Measurements from ENCODE around the gene MZT2B. TPM values are rescaled to one million over a fixed set of nuclear protein-coding genes. Genes with fewer than 3 reads are reported as not detected.
"Not testable (repeated sequence)": the region's sequence is repeated elsewhere in the genome, so short reads cannot be mapped to it uniquely, and the experiment has no call there.

The MZT2B gene
- total RNA-seq, 2 donors from 2014 or later = 75.3 to 96.3 TPM

DNA sequence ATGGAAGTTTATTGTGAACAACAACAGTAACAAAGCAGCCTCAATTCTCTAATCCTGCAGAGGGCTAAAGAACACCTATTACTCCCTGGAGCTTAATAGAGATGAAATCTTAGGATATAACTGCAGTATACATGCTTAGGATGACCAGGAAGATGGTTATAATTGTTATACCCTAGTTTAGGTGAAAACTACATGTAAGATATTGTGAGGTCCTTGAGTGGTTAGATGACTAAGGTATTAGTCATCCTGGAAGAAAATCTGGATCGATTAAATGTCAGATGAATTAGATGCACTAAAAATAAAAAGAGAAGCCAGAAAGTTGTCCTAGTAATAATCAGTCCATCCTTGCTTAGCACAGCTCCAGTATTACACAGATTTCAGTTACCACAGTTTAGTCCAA, 38.4 kb downstream of the MZT2B start:
- not testable (repeated sequence) for H3K27ac ChIP-seq; H3K36me3 ChIP-seq; H3K9me3 ChIP-seq; ATAC-seq (ENCODE audit: insufficient number of reproducible peaks, low FRiP score, low read depth); H3K4me3 ChIP-seq; DNase-seq (ENCODE audit: low spot score); H3K27me3 ChIP-seq (replicated peaks; ENCODE audit: insufficient read depth); H3K4me1 ChIP-seq (ENCODE audit: control insufficient read depth in 1 of 2, low read depth in 2 of 2)

DNA sequence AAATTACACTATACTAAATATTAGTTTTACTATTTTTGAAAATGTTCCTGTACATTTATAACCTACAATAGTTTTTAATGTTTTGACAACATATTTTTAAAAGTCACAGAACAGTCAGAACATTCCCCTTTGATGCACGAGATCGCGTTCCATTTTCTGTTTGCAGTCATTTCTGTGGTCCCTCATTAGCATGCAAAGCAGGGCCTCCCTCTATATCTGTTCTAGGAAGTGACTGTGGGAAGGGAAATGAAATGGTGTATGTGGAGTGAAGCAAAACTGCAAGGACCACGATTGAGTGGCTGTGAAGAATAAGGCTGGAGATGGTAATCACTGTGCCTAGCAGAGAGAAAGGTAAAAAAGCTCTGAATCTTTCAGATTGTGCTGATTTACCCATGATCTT, 40.5 kb downstream of the MZT2B start:
- H3K27me3 ChIP-seq (replicated peaks; ENCODE audit: insufficient read depth); H3K27ac ChIP-seq; H3K36me3 ChIP-seq; H3K4me3 ChIP-seq; ATAC-seq (ENCODE audit: insufficient number of reproducible peaks, low FRiP score, low read depth); H3K4me1 ChIP-seq (ENCODE audit: control insufficient read depth in 1 of 2, low read depth in 2 of 2); DNase-seq (ENCODE audit: low spot score); H3K9me3 ChIP-seq: not testable (repeated sequence)

DNA sequence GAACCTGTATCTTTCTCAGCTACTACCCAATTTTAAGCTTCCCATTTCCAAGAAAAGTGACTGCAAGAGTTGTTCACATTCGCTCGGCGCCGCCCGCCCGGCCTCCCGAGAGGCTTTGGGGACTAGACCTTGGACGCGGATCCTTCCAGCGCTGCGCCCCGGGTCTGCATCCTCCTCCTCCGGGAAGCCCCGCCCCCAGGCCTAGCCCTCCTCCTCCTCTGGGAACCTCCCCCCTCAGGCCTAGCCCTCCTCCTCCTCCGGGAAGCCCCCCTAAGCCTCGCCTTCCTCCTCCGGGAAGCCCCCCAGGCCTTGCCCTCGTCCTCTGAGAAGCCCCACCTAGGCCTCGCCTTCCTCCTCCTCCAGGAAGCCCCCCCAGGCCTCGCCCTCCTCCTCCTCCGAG, 45.9 kb downstream of the MZT2B start:
- not testable (repeated sequence) for H3K27ac ChIP-seq; ATAC-seq (ENCODE audit: insufficient number of reproducible peaks, low FRiP score, low read depth); DNase-seq (ENCODE audit: low spot score); H3K4me3 ChIP-seq; H3K27me3 ChIP-seq (replicated peaks; ENCODE audit: insufficient read depth); H3K9me3 ChIP-seq; H3K36me3 ChIP-seq; H3K4me1 ChIP-seq (ENCODE audit: control insufficient read depth in 1 of 2, low read depth in 2 of 2)

DNA sequence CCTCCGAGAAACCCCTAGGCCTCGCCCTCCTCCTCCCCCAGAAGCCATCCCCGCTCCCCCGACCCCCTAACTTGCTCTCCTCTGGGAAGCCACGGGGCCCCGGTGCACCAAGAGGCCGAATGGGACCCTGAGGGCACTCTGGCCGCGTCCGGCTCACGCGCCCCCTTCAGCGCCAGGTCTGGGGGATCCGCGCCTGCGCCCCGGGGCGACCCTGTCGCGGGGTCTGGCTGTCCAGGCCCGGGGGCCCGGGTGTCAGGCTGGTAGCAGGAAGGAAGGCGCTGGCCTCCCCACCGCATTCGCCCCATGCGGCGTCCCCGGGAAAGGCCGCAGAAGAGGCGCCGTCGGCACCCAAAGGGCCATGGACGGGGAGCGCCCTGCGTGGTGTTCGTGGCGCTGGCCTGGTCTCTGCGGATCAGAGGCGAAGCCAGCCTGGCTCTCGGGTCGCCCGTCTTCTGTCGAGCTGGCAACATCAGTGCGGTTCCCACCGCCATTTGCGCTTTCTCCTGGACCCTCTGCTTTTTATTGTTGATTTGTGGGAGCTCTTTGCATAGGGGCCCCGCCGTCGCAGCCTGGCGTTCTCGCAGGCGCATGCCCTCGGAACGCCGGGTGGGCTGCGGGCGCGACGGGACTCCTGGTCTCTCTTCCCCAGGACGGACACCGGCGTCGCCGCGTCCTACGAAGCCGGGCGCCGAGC, 46.6 kb downstream of the MZT2B start:
- not testable (repeated sequence) for ATAC-seq (ENCODE audit: insufficient number of reproducible peaks, low FRiP score, low read depth); H3K4me1 ChIP-seq (ENCODE audit: control insufficient read depth in 1 of 2, low read depth in 2 of 2); H3K27me3 ChIP-seq (replicated peaks; ENCODE audit: insufficient read depth); H3K4me3 ChIP-seq; H3K36me3 ChIP-seq; H3K9me3 ChIP-seq; DNase-seq (ENCODE audit: low spot score); H3K27ac ChIP-seq

DNA sequence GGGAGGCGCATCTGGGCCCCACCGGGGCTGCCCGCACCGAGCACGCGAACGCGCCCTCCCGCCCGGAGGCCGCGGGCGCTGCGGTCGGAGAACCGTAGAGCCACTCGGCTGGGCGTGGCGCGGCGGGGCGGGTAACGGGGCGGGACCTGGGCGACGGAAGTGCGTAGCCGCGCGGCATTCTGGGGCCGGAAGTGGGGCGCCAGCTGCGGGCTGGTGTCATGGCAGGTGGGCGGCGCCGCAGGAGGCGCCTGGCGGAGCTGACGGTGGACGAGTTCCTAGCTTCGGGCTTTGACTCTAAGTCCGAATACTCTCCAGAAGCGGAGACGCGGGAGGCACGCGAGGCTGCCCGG, 47.1 kb downstream of the MZT2B start:
- DNase-seq (ENCODE audit: low spot score); ATAC-seq (ENCODE audit: insufficient number of reproducible peaks, low FRiP score, low read depth); H3K4me3 ChIP-seq; H3K27me3 ChIP-seq (replicated peaks; ENCODE audit: insufficient read depth); H3K27ac ChIP-seq; H3K4me1 ChIP-seq (ENCODE audit: control insufficient read depth in 1 of 2, low read depth in 2 of 2); H3K36me3 ChIP-seq; H3K9me3 ChIP-seq: not testable (repeated sequence)

DNA sequence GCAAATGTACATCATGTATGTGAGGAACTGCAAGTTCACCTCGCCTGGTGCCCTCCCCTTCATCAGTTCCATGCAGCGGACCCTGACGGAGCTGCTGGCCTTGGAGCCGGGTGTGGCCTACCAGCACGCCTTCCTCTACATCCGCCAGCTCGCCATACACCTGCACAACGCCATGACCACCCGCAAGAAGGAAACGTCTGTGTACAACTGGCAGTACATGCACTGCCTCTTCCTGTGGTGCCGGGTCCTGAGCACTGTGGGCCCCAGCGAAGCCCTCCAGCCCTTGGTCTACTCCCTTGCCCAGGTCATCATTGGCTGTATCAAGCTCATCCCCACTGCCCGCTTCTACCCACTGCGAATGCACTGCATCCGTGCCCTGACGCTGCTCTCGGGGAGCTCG, 48.3 kb downstream of the MZT2B start:
- H3K27ac ChIP-seq; DNase-seq (ENCODE audit: low spot score); H3K4me1 ChIP-seq (ENCODE audit: control insufficient read depth in 1 of 2, low read depth in 2 of 2); H3K27me3 ChIP-seq (replicated peaks; ENCODE audit: insufficient read depth); ATAC-seq (ENCODE audit: insufficient number of reproducible peaks, low FRiP score, low read depth); H3K36me3 ChIP-seq; H3K9me3 ChIP-seq; H3K4me3 ChIP-seq: not testable (repeated sequence)

DNA sequence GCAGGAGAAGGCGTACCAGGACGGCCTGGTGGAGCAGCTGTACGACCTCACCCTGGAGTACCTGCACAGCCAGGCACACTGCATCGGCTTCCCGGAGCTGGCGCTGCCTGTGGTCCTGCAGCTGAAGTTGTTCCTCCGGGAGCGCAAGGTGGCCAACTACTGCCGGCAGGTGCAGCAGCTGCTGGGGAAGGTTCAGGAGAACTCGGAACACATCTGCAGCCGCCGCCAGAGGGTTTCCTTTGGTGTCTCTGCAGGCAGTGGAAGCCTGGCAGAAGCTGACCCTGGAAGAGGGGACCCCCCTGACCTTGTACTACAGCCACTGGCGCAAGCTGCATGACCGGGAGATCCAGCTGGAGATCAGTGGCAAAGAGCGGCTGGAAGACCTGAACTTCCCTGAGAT, 48.8 kb downstream of the MZT2B start:
- not testable (repeated sequence) for H3K4me3 ChIP-seq; H3K27ac ChIP-seq; H3K36me3 ChIP-seq; ATAC-seq (ENCODE audit: insufficient number of reproducible peaks, low FRiP score, low read depth); H3K4me1 ChIP-seq (ENCODE audit: control insufficient read depth in 1 of 2, low read depth in 2 of 2); DNase-seq (ENCODE audit: low spot score); H3K9me3 ChIP-seq; H3K27me3 ChIP-seq (replicated peaks; ENCODE audit: insufficient read depth)

DNA sequence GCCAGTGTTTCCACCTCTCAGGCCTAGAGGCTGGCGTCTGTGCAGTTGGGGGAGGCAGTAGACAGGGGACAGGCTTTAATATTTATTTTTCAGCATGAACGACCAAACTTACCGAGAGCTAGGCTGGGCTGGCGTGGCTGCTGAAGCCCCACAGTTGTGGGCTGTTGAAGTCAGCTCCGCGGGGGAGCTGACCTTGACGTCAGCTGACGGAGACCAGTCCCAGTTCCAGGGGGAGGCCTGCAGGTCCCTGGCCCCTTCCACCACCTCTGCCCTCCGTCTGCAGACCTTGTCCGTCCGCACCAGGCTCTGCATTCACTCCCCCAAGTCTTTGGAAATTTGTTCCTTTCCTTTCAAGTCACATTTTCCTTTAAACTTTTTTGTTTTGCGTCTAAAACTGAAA, 49.6 kb downstream of the MZT2B start:
- DNase-seq (ENCODE audit: low spot score) (no peak), ATAC-seq (ENCODE audit: insufficient number of reproducible peaks, low FRiP score, low read depth) (no peak)
- H3K27me3 ChIP-seq (replicated peaks; ENCODE audit: insufficient read depth) = no peaks in the 10 kb centered on the region
- no peaks in the 10 kb centered on the region for H3K9me3 ChIP-seq
- TF ChIP-seq, protein P1, sequence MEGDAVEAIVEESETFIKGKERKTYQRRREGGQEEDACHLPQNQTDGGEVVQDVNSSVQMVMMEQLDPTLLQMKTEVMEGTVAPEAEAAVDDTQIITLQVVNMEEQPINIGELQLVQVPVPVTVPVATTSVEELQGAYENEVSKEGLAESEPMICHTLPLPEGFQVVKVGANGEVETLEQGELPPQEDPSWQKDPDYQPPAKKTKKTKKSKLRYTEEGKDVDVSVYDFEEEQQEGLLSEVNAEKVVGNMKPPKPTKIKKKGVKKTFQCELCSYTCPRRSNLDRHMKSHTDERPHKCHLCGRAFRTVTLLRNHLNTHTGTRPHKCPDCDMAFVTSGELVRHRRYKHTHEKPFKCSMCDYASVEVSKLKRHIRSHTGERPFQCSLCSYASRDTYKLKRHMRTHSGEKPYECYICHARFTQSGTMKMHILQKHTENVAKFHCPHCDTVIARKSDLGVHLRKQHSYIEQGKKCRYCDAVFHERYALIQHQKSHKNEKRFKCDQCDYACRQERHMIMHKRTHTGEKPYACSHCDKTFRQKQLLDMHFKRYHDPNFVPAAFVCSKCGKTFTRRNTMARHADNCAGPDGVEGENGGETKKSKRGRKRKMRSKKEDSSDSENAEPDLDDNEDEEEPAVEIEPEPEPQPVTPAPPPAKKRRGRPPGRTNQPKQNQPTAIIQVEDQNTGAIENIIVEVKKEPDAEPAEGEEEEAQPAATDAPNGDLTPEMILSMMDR (IDR thresholded peaks at IDR 0.05) = no peak
- H3K36me3 ChIP-seq = no peaks in the 10 kb centered on the region
- H3K27ac ChIP-seq = no peak overlapping the region
- no peaks in the 10 kb centered on the region for H3K4me1 ChIP-seq (ENCODE audit: control insufficient read depth in 1 of 2, low read depth in 2 of 2)
- H3K4me3 ChIP-seq = no peak overlapping the region

DNA sequence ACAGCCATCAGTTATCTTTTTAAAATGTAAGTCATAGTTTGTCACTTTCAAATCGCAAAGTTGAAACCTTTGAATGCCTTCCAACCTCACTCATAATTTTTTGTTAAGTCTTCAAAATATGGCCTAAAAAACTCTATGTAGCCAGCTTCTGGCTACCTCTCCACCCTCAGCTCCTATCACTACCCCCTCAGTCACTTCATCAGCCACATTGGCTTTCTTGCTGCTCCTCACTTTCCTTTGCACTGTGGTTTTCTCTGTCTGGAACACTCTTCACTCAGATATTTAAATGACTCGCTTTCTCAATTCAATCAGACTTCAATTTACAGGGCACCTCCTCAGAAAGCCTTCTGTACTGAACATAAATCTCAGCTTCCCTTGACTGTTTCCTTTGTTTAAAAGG, 51.0 kb downstream of the MZT2B start:
- not testable (repeated sequence) for DNase-seq (ENCODE audit: low spot score); H3K36me3 ChIP-seq; H3K4me1 ChIP-seq (ENCODE audit: control insufficient read depth in 1 of 2, low read depth in 2 of 2); H3K9me3 ChIP-seq; H3K27ac ChIP-seq; H3K27me3 ChIP-seq (replicated peaks; ENCODE audit: insufficient read depth); H3K4me3 ChIP-seq; ATAC-seq (ENCODE audit: insufficient number of reproducible peaks, low FRiP score, low read depth)

DNA sequence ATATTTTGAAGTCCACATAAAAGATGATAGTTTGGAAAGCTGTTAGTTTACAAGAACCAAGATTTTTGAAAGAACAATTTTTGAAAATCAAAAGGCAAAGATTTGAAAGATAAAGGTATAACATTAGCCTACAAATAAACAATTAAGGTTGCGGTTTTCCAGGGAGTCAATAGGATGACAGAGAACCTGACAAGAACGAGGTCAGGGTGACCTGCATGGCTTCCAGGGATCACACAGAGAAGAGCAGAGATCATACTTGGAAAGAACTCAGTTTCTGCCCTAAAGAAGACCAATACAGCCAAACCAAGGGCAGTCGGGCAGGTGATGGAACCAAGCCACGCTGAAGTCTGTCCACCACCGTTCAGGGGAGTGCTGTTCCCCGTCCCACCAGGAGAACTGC, 57.5 kb downstream of the MZT2B start:
- not testable (repeated sequence) for H3K4me1 ChIP-seq (ENCODE audit: control insufficient read depth in 1 of 2, low read depth in 2 of 2); DNase-seq (ENCODE audit: low spot score); ATAC-seq (ENCODE audit: insufficient number of reproducible peaks, low FRiP score, low read depth); H3K27me3 ChIP-seq (replicated peaks; ENCODE audit: insufficient read depth); H3K36me3 ChIP-seq; H3K9me3 ChIP-seq; H3K4me3 ChIP-seq; H3K27ac ChIP-seq
